ENCODE data around the gene ELOVL2.

DNA sequence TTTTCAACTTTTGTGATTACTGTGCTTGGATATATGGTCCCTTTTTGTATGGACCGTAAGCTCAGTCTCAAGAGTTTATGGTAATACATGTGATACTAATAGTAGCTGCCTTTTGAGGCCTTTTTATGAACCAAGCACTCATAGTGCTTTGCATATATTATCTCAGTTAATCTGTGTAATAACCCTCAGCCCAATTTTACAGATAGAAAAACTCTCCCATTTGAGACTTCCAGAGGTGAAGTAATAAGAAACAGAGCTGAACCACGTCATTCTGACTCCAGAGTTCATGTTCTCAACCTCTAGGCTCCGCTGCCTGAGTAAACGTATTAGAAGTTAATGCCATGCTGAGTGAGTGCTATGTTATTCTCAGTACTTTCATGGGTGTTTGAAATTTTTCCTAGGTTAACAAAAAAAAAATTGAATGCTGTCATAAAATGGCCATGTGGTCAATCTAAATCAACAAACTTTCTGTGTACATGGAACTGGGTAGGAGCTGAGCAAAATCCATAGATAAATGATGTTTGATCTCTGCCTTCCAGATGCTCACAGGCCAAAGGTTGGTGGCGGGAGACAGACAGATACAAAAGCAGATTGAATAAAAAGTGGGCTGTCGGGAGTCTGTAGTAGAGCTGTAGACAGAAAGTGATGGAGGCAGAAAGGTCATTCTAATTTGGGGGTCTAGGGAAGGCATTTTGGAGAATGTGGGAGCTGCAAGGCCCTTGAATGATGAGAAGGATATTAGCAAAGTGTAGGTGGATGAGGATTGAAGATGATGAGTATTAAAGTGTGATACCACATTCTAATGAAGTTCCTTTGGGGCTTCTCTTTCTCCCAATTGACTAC is 22.6 kb upstream of the ELOVL2 start:
- TF ChIP-seq, protein P1, sequence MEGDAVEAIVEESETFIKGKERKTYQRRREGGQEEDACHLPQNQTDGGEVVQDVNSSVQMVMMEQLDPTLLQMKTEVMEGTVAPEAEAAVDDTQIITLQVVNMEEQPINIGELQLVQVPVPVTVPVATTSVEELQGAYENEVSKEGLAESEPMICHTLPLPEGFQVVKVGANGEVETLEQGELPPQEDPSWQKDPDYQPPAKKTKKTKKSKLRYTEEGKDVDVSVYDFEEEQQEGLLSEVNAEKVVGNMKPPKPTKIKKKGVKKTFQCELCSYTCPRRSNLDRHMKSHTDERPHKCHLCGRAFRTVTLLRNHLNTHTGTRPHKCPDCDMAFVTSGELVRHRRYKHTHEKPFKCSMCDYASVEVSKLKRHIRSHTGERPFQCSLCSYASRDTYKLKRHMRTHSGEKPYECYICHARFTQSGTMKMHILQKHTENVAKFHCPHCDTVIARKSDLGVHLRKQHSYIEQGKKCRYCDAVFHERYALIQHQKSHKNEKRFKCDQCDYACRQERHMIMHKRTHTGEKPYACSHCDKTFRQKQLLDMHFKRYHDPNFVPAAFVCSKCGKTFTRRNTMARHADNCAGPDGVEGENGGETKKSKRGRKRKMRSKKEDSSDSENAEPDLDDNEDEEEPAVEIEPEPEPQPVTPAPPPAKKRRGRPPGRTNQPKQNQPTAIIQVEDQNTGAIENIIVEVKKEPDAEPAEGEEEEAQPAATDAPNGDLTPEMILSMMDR (IDR thresholded peaks at IDR 0.05): no peak
- TF ChIP-seq POLR2A (IDR thresholded peaks at IDR 0.05): no peak
- TF ChIP-seq POLR2AphosphoS5 (IDR thresholded peaks at IDR 0.05): no peak

All from stomach (tissue), 4 donors.